Left renal pelvis (tissue), 4 donors: ENCODE data around the gene SEC24B. TPM values are rescaled to one million over a fixed set of nuclear protein-coding genes. Genes with fewer than 3 reads are reported as not detected.
"Not testable (repeated sequence)": the region's sequence is repeated elsewhere in the genome, so short reads cannot be mapped to it uniquely, and the experiment has no call there.

Experiments used
- DNase-seq, 4 donors: peaks; one replicate each; pipeline ENCODE4 v3.0.0-alpha.2; 2013; ENCODE audit warnings: low read depth in 4 of 4, low spot score in 3 of 4
- polyA plus RNA-seq, 4 donors: library from polyadenylated mRNA; unstranded; fragments of 120-200 nt; gene quantifications; one replicate each; pipeline ENCODE4 v1.2.1, GENCODE V29; 2013; ENCODE audit not compliant: insufficient read length in 4 of 4

Gene SEC24B
- polyA plus RNA-seq, 4 donors = 35.8 to 48.8 (median 42.2) TPM

DNA sequence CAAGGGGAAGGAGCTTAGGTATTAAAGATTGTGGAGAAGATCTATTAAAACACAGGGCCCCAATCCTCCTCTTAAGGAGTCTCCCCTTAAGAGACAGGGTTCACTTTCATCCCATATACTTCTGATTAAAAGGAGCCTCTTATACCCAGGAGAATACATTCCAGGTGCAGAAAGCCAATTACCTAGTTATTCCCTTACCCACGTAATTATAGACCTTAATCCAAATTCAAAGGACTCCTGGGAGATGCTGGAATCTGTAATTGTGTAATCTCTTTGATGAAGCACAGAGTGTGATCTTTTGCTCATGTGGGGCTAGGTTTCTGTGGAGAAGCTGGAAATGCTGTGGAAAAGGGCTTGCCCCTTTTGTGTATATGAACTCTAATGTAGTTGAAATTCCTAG, 1.4 kb upstream of the SEC24B start:
- no peak for DNase-seq

DNA sequence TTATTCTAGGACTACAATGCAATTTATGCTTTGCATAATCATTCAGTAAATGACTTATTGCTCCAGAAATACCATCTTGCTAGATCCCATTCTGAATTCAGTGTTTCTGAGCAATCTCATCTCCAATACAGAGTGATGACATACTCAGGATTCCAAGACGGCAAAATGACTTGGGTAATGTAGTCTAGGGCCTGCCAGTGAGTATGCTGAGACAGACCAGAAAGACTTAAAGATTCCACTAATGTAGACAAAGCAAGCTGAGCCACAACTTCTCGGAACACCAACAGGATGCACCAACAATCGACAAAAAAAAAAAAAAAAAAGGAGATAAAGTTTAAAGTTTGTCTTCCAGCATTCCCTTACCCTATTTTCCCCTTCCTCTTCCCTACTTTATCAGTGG, 919 bp upstream of the SEC24B start:
- peak in 2 of 4 donors; percentile 26 to 27 for DNase-seq

DNA sequence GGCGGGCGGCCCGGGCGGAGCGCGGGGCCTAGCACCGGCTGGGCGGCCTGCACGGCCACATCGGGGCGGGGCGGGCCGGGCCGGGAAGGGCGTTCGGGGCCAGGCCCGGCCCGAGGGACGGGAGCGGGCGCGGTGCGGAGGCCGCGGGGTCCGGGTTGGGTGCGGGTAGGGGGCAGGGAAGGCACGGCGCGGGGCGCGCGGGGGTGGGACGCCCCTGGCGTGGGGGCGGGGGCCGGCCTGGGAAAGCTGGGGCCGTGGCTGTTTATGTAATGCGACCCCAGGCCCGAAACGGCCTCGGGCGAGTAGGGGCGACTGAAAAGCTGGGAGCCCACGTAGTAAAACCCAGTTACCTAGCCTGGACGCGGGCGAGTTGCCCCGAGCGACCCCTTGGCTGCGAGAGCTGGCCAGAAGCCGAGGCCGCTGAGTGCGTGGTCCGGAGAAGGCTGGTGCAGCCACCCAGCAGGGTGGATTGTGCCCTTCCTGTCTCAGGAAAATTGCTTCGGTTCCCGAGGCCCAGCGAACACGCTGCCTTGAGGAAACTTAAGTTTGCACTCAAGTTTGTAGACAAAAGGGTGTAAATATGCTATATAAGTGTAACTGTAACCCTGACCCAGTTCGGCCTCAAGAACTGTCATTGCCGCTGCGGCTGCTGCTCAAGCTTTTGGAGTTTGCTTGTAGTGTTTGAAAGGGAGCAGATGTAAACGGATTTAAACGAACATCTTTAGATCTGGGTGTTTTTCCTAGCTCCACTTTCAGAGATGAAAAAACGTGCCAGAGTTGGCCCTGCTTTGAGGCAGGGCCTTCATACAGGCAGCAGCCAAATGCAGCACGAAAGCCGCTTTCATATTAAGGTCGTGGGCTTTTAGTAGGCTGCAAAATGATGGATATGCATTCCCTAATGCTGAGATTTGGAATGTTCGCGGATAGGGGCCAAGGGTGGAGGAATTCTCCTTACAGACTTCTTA, 674 bp downstream of the SEC24B start:
- DNase-seq = peak in 2 of 4 donors; percentile 16 to 51

DNA sequence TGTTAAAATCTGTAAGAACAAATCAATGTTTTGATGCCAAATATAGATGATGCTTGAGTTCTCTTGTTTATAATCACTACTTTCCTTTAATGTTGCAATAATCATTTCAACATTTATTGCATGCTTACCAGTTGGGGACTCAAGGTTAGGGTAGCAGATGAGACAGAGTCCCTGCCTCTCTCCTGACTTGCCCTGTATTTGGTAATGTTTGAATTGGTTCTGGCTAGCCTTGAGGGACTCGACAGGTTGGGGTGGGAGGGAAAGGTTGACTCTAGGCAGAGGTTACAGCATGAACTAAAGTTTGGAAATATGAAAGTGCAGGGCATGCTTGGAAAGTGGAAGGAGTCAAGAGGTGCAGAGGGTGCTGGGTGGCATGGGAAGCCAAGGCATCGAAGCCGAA, 2.0 kb downstream of the SEC24B start:
- DNase-seq = no peak

DNA sequence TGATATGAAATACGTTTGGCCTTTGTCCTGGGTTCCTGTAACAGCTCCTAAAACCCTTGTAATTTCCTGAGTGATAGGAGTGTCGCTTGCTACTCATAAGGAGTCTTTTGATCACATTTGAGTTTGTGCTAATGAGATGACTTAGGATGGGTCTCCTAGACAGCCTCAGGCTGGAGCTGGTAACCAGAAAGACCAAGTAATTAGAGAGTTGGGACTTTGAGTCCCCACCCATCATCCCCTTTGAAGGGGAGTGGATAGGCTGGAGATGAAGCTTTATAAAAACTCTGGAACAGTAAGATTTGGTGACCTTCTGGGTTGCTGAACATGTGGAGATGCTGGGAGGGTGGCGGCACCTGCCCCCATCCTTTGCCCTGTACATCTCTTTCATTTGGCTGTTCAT, 2.9 kb downstream of the SEC24B start:
- DNase-seq = no peak

DNA sequence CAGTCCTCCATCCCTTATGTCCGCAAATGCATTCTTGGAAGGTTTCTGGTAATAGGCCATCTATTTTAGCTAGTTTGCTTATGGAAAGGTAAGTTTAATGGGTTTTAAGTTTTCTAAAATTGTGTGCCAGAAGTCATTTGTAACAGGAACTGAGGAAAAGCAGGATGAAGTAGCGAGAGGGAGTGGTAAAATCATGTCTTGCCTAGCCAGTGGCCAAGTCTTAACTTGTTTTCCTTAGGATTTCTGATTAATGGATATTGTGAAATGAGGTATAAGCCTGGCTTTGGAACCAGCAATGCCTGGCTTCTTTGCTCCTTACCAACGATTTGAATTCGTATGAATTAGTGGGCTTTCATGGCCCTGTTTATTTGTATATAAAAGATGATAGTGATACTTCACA, 7.3 kb downstream of the SEC24B start:
- DNase-seq = no peak

DNA sequence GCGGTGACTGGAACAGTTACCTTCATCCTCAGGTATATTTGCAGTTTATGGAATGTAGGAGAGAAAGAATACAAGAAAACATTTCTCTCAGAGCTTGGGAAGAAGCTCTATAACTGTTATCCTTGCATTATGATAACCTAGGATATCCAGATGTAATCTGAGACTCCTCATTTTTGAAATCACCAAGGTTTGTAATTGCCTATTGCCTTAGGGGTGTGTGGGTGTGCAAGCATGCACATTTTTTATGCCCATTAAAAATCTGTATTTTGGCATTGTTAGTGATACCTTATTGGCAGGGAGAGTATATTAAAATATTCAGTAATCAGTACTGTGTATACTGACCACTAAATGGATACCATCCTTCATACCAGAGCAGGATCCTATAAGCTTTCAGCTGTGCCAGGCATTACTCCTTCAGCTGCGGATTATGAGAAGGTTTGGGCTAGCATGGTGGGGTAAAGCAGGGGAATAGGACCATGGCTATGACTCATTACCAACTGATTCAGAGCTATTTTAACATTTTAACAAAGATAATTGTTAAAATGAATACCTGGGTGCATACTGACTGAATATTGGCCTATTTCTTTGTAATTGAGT, 8.3 kb downstream of the SEC24B start:
- DNase-seq = no peak

DNA sequence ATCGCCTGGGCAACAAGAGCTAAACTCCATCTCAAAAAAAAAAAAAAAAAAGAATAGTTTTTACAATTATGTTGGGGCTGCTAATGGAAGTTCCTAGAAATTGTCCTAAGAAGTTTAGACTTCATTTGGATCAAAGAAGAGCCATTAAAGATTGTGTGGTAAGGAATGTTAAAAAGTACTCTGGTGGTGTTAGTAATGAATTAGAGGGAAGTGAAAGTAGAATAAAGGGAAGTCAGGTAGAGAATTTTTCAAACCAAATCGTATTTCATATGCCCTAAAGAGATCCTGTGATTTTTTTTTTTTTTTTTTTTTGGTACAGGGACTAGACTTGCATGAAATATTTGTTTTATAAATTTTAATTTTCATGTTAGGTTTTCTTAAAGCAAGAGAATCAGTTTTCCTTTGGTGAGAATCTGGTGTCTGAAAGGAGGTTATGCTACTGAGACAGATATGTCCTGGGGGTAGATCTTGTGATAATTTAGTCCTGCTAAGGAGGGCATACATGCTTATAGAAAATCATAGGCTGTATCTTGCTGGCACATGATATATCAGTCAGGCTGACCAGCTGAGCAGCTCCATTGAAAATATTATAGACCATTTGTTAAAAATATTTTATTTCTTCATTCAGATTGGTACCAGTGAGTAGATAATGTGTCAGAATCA, 10.7 kb downstream of the SEC24B start:
- no peak for DNase-seq

DNA sequence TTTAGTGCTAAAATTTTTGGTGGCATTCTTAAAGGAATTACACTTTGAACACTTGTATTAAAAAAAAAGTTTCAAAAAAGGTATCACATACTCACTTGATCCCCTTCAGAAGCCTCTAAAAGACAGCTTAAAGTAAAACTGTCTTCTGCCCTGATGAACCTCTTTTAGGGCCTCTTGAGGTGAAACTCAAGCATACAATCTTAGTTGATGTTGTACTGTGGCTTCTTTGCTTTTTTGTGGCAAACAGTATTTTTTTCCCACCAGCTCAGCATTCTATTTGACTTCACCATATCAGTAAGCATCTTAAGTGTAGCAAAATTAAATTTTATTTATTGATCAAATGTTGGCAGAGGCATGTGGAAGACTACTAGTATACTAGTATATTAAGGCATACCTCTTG, 13.7 kb downstream of the SEC24B start:
- no peak for DNase-seq

DNA sequence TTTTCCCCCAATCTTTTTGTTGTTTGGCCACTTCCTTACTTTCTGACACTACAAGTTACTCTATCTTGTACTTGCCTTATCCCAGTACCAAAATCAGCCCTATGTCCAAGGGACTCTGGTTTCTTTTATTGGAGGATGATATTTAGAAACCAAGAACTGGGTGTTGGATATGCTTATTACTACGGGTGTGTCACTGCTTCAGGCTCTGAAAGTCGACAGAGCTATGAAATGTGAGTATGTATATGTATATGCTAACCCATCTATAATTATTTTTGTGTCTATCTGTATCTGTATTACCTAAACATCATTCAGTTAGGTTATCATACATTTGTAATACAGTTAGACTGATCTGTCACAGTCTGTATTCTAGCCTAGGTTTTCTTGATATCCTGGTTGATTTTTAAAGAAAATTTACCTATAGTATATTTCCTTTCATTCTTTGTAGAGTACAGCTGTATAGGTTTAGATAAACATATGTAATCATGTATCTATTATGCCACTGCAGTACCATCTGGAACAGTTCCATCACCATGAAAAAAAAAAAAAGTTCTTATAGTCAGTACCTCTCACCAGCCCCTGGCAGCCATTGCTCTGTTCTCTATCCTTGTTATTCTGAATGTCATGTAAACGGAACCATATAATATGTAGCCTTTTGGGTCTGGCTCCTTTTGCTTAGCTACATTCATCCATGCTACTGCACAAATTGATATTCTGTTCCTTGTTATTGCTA, 18.1 kb downstream of the SEC24B start:
- no peak for DNase-seq

DNA sequence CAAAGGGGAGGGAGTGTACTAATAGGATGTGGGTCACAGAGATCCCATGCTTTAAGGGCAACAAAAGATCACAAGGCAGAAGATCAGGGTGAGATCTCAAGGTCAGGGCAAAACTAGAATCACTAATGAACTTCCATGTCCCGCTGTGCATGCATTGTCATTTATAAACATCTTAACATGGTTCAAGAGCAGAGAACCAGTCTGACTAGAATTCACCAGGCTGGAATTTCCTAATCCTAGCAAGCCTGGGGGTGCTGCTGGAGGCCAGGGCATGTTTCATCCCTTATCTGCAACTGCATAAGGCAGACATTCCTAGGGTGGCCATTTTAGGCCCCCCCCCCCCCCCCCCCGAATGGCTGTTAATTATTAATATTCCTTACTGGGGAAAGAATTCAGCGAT, 19.5 kb downstream of the SEC24B start:
- not testable (repeated sequence) for DNase-seq

DNA sequence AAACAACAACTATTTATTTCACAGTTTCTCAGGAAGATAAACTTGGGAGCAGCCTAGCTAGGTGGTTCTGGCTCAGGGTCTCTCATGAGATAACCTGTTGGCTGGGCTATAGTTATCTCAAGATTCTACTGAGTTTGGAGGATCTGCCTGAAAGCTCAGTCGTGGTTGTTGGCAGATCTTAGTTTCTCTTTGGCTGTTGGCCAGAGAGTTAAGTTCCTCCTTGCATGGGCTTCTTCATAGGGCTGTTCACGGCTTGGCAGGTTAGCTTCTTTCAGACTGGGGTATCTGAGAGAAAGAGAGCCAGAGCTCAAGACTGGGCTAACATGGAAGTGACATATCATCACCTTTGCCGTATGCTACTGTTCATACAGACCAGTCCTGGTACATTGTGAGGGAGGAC, 28.7 kb downstream of the SEC24B start:
- no peak for DNase-seq

DNA sequence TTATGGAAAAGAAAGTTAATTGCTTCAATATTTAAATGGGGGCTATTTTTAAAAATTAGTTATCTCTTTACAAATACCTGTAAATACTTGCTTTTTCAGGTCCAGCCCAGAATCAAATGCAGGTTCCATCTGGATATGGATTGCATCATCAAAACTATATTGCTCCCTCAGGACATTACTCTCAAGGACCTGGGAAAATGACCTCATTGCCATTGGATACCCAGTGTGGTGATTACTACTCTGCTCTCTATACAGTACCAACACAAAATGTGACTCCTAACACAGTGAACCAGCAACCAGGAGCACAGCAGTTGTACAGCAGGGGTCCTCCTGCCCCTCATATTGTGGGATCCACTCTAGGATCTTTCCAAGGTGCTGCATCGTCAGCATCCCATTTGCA, 29.2 kb downstream of the SEC24B start:
- no peak for DNase-seq

DNA sequence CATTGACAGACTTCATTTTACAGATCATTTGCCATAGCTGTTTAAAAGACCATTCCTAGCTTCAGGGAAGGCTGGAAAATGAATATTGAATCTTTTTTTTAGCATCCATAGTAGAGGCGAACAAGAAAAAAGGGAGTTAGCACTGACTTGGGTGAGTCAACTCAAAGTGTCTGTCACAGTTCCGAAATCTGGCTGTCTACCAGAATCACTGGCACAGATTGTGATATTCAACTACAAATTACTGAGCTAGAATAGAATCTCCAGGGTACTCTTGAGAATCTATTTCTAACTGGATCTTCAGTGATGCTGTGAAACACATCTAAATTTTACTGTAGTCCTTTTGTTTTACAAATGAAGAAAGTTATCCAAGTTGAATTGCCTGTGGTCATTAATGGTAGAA, 31.5 kb downstream of the SEC24B start:
- no peak for DNase-seq

DNA sequence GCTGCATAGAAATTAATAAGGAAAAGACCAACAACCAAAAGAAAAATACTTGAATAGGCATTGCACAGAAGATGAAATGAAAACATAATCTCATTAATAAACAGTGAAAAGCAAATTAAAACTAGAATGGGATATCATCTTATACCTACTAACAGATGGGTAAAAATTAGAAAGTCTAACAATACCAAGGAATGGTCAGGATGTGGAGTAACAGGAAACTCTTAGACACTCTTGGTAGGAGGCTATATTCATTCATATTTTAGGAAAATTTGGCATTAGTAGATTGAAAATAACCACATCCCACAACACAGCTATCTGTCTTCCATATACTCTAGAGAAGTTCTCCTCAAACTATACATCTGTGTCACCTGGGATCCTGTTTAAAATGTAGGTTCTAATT, 36.3 kb downstream of the SEC24B start:
- no peak for DNase-seq

DNA sequence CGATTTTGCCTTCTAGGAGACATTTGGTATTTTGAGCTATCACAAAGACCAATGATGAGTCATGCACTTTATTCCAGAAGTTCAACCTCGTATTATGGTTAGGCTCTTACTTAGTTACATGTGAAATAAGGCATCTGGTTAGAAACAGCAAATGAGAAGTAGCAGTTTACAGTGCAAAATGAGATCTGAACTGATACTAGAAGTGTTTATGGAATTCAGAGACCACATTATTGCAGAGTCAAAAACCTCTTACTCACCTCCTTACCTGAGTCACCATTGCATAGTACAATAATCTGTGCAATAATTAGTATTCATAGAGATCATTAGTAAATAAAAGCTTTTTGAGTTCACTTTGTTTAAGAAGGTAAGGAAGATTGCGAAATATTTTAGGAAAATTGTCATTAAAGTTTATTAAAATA, 38.7 kb downstream of the SEC24B start:
- no peak for DNase-seq

DNA sequence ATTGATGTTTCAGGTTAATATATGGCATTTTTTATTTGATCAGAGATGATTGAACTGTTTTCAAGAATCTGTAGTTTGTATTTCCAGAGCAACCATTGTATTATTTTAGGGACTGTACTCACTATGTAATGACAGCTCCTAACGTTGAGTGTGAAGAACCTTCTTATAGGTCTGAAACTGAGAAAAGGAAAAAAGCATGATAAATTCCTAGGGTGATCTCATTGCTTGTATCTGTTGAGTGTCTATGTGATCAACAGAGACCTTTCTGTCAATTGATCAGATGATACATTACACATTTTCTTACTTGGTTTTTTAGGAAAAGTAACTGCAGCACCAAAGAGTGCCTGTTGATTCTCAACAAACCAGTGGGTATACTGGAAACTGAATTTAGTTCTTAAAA, 40.2 kb downstream of the SEC24B start:
- no peak for DNase-seq

DNA sequence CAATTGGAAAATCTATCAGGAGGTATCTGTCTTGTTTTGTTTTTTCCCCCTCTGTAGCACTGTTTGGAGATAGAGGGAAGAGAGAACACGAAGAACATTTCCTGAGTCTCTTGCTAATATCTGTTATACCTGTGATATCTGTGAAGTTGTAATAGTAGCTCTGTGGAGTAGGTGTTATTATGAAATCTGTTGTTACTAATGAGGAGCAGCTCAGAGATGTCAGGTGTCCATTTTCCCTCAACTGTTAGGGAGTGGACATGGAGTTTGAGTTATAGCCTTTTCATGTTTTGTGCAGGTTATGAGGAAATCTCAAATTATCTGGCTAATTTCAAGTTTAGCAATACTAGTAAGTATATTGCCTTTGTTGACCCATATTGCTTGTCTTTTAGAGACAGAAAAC, 52.4 kb downstream of the SEC24B start:
- DNase-seq = no peak

DNA sequence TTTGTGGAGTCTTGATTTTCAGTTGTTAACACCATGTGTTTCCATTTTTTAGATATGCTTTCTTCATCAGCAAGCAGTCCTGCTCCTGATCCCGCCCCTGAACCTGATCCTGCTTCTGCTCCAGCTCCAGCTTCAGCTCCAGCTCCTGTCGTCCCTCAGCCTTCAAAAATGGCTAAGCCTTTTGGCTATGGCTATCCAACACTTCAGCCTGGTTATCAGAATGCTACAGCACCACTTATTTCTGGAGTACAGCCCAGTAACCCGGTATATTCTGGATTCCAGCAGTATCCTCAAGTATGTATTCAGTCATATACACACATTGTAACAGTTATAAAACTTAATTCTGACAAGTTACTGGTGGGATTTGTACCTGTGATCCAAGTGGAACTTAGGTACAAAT, 60.9 kb downstream of the SEC24B start:
- DNase-seq = no peak

DNA sequence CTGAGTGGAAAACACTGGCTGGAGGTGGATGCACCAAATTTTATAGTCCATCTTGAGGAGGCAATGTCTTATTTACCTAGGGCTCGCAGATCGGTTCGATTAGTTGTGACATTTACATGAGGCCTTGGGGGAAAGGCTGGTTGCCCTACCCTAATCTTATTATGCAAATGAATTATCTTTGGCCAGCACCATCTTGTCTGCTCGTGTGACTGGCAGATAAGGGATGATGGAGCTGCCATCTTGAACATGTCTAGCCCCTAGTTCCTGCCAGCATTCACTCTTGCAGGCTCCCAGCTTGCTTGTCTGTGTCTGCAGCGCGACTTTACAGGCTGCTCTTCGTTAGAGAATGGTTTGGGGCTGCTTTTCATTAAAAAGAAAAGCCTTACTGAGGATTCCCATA, 61.9 kb downstream of the SEC24B start:
- no peak for DNase-seq

DNA sequence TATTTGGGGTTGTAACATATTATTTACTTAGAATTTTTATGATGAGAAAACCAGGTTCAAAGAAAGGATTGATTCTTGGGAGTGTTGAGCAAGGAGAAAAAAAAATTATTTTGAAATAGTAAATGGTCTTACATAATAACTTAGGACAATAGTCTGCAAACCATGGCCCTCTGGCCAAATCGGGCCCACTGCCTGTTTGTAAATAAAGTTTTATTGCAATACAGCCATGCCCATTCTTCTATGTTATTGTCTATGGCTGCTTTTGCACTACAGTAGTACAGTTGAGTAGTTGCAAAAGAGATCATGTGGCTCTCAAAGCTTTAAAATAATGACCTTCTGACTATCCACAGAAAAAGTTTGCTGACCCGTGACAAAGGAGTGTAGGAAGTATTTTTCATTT, 63.3 kb downstream of the SEC24B start:
- DNase-seq = no peak
